Measurements from ENCODE around the gene RIC8A.
A peak's percentile ranks its signal among the peaks of the same experiment; 100 is the strongest.
"Not testable (repeated sequence)": the region's sequence is repeated elsewhere in the genome, so short reads cannot be mapped to it uniquely, and the experiment has no call there.

Gene RIC8A

DNA sequence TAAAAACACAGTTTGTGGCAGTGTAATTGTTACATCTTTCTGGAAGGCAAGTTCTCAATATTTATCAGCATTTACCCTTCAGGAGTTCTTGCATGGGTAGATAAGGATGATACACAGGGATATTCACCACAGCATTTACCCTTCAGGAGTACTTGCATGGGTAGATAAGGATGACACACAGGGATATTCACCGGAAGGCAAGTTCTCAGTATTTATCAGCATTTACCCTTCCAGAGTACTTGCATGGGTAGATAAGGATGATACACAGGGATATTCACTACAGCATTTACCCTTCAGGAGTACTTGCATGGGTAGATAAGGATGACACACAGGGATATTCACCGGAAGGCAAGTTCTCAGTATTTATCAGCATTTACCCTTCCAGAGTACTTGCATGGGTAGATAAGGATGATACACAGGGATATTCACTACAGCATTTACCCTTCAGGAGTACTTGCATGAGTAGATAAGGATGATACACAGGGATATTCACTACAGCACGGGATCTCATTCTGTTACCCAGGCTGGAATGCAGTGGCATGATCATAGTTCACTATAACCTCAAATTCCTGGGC lies 13.2 kb downstream of the RIC8A start:
- DNase-seq, result not testable (repeated sequence)

DNA sequence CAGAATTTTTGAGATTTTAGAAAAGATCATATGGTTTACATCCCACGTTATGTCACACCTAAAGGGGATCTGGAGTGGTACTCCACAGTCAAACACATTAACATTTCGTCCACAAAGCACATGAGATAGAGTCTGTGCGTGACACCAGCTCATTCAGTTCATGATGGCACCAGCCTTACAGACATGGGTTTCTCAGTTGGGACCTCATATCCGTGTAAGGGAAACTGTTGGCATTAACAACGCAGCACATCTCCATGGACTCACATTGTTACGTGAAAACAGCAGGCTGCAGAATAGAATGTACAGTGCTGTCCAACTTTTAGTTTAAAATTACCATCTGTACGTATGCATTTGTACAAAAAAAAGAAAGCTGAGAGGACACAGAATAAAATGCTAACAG lies 14.0 kb downstream of the RIC8A start:
- no peak for DNase-seq

DNA sequence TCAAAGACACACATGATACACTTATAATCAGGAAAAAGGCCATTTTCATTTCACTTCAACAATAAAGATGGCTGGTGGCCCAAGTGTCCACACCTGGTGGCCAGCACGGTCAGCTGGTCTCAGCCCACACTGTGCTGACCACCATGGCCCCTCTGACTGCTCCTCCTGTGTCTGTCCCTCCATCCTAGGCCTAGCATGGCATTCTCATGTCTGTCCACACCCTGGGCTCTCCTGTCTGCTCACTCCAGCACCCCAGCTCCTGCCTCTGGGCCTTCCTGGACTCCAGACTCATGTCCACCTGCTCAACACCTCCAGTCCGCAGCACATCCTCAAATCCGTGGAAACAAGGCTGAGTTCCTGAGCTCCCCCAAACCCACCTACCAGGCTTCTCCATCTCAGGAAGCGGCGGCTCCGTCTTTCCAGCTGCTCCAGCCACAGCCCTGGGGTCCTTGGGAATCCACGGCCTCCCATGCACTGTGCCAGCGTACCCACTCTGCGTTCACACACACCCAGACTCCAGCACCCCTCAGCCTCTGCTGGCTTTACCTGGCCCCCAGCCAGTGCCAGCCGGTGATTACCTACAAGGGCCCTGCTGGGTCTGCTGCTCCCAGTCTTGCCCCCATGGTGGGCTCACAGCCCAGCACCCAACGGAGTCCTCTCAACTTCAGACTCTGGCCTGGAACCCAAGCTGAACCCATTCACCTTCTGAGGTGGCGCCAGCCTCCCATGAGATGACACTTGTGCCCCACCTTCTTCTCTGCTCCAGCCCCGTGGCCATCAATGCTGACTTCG lies 14.7 kb downstream of the RIC8A start:
- DNase-seq, result no peak

DNA sequence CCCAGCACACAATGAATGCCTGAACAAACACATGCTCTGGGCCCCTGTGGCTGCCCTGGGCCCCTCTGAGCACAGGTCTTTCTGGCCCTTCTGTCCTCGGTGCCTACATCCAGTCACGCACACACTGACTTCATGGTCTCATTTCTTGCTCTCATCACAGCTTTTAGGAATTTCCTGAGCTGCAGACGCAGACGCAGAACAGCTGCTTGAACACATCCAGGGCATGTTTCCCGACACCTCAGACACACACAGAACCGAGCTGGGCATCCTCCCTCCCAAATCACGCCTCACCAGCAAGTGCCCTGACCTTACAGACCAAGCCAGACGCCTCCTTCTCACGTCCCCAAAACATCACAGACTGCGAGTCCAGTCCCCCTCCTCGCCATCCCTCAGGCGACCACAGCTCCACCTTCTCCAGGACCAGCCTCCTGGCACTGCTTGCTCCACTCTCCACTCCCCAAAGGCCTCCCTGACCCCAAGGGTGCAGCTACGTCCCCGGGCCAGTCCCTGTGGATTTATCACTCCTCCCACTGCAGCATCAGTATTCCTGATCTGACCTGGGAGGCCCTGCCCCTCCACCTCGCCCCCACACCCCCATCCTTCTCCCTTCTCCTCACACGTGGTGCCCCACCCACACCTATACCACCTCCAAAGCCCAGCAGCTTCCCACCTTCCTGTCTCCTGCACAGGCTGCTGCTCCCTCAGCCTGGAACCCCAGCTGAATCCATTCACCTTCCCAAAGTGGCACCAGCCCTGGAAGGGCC lies 15.7 kb downstream of the RIC8A start:
- DNase-seq, result no peak

DNA sequence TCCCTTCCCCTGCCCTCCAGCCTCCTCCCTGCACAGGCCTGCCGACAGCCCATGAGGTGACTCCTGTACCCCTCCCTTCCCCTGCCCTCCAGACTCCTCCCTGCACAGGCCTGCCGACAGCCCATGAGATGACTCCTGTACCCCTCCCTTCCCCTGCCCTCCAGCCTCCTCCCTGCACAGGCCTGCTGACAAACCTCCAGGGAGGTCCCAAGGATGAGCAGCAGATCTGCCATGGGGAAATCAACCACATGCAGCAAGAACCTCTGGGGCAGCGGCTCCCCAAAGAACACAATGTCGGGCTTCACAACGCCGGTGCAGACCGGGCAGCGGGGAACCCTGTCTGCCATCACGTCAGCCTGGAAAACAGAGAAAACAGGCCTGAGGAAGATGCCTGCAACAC lies 16.4 kb downstream of the RIC8A start:
- DNase-seq, result no peak

DNA sequence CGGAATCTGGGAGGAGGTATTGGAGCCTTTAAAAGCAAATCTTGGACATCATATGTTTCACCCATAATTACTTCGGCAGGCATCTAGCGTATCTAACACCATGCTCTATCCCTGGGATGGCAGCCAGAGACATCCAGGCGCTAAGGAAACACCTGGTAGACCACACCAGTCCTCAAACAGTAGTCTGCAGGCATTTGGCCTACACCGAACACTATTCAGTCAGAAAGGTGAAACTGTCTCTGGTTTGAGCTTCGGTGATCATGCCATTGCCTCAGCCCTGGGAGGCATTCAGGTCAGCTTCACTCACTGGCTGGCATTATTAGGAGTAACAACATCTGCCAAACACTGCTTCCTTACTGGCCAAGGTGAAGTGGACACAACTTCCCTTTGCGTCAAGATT lies 16.9 kb downstream of the RIC8A start:
- no peak for DNase-seq

DNA sequence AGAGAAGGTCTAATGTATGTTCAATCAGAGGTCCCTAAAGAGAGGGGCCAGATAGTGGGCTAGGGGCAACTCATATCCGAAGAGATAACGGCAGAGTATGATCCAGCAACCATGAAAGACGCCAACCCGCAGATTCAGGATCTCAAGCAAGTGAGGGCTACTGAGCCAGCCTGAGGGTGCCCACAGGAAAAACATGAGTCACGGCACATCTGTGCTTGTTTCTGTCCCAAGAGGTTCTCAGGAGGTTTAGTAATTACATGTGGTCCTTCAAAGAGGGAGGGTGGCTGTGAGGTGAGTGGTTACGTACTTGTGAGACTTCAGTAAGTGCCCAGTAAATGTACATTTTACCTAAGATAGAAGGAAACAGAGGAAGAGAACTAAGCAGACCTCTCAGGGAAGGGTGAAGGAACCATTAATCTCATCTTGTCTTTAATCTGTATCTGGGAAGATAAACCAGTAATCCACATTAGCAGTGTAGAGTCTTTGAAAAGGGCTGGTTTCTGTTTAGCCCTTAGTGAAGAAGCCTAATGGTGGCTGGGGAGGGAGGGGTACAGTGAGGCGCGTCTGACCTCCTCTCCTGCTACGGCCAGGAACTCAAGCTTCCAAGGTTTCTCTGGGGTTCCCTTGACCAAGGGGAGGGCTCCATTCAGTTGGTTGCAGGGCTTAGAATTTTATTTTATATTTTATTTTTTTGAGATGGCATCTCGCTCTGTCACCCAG lies 18.4 kb downstream of the RIC8A start:
- no peak for DNase-seq

DNA sequence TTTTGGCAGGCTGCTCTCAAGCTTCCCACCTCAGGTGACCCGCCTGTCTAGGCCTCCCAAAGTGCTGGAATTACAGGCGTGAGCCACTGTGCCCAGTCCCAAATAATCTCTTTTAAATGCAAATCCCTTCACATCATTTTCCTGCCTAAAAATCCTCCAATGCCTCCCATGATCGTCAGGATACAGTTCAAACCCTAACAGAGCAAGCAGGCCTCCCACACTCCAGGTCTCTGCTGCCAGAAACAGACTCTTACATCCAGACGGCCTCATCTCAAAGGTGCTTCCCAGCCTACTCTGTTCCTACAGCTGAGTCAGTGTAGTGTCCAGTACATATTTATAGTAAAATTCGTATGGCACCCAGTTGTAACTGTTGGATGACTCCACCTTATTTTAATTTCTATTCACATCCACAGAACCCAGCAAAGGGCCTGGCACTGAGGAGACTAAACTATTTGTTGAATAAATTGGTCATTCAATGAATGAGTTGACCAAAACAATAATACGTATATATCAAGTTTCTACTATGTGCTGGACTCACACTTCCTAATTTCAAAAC lies 20.4 kb downstream of the RIC8A start:
- no peak for DNase-seq

DNA sequence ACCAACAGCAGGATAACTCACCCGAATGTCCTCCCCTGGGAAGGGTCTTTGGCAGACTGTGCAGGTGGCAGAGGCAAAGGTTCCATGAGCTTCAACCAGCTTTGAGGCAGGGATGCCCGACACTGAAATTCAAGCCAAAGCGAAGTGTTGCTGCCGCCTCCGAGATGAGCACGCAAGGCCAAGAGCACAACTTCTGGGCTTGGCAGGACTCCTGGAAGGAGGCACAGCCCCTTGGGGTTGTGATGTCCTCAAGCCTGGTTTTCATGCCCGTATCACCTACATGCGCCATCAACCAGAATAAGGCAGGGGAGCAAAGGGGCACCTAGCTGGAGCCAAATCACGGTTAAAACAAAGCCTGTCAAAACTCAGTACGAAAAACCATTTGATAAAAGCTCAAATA lies 22.9 kb downstream of the RIC8A start:
- DNase-seq, result no peak

DNA sequence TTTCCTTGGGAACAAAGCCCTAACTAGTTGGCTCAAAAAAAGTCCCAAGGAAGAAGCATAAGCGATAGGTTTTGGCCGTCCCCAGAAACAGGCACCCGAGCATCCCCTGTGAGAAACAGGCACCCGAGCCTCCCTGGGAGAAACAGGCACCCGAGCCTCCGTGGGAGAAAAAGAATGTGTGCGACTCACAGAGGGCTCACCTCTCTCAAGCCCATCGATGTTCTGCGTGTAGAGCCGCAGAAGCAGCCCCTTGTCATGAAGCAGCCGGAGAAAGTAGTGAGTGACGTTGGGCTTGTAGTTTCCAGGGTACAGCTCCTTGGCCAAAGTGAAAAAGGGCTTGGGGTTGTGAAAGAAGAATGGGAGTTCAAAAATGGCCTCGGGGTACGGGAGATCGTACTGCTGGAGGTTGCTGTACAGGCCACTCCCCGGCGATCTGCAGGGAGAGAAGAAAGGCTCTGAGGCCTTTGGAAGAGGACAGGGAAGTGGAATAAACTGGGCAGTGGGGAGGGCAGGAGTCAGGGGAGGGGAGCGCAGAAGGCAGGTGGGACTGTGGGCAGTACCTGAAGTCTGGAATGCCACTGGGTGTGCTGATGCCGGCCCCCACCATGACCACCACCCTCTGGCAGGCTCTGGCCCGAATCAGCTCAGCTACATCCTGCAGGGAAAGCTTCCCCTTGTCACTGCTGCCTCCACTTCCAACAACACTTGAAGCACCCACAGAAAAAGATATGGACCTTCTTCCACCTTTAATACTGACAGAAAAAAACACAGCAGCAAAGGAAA lies 25.5 kb downstream of the RIC8A start:
- DNase-seq, result no peak

DNA sequence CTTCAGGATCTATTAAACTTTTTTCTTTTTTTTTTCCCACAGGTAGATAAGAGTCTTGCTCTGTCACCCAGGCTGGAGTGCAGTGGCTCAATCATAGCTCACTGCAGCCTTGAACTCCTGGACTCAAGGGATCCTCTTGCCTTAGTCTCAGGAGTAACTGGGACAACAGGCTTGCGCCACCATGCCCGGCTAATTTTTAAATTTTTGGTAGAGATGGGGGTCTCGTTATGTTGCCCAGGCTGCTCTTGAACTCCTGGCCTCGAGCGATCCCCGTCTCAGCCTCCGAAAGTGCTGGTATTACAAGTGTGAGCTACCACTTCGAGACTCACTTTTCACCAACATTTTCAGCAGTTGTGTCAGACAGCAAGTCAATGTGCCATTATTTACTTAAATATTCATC lies 27.7 kb downstream of the RIC8A start:
- no peak for DNase-seq

DNA sequence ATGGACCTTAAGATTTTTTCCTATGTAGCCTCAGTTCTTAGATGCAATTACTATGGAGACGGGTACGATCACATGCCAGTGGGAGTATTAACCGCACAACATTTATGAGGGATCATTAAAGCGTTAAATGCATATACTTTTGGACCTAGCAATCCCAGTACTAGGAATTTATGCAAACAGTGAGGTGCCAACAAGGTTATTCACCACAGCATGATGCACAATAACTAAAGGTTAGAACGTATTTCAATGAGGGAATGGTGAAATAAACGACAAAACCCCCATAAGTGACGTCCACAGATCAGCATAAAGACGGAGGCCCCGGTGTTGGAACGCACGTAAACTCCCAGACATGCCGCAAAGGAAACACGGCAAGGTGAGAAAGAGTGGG lies 28.1 kb downstream of the RIC8A start:
- DNase-seq, result peak in 4 of 5 experiments; percentile 52 to 93 (median 60)

DNA sequence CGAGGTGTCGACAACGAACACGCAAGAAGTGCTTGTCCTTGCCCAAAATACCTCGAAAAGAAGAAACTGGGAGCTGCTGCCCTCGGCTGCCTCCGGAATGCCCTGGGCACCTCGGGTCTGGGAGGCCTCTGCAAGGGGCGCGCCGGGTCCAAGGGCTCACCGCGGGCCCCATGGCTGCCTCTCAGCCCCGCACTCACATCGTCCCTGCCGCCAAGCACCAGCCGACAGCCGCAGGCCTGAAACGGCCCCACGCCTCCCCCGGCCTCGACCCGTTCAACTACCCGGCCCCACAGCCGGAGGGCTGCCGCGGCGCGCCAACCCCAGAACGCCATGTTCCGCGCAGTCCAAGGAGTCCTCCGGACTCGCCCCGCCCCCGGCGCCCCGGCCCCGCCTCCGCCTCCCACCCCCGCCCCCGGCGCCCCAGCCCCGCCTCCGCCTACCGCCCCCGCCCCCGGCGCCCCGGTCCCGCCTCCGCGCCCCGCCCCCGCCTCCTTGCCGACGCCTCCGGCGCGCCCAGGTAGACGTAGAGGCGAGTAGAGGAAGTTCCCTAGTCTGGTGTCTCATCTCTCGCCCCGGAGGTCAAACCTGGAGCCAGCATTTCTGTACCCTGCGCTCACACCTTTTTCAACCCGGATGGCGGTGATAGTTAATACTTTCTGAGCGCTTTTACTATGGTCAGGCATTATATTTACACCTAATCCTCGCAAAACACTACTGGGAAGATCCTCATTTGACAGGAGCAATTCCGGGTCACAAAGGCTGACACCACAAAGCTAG lies 28.7 kb downstream of the RIC8A start, which contains the start of gene SIRT3:
Gene SIRT3 (minus strand): TSS at position 346 of the 777 bp plus-strand sequence. CDS start 14 bp downstream, at position 332.
- peak; percentile 61 to 92 (median 84) for DNase-seq

DNA sequence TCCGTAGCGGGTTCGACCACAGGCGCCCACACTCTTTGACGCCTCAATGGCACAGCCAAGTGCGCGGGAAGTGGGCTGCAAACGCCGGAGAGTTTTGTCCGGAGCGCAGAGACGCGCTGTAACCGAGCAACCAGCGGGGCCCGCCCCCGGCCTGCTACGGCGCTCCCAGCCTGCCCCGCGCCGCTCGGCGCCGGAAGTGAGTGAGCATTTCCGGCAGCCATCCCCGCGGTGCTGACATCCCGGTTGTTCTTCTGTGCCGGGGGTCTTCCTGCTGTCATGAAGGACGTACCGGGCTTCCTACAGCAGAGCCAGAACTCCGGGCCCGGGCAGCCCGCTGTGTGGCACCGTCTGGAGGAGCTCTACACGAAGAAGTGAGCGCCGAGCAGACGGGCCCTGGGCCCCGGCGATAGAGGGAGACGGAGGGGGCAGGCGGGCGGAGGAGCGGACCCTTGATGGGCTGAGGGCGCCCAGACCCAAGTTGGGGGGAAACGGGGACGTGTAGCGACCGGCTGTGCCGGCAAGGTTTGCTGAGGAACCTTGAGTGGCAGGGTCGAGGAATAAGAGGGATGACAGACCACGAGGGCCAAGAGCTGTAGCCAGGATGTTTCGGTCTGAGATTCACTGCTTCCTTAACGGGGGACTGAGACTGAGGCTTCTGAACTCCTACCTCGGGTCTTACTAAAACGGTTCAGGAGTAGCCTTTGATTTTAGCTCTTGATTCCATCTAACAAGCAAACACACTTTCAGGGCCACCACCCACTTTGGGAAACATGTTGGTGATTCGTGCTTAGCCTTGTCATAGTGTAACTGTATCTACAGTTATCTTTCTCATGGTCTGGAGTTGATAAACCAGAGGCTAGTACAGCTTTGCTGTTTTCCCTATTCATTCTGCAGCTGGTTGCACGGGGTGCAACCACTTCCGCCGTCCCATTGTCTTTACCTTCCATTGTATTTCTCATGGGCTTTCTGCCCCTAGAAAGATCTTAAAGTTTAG lies 29.6 kb downstream of the RIC8A start, which contains the start of gene PSMD13:
Gene PSMD13 (plus strand): TSS at position 203 of the 994 bp plus-strand sequence. CDS start 74 bp downstream, at position 277.
- peak; percentile 74 to 92 (median 84) for DNase-seq

DNA sequence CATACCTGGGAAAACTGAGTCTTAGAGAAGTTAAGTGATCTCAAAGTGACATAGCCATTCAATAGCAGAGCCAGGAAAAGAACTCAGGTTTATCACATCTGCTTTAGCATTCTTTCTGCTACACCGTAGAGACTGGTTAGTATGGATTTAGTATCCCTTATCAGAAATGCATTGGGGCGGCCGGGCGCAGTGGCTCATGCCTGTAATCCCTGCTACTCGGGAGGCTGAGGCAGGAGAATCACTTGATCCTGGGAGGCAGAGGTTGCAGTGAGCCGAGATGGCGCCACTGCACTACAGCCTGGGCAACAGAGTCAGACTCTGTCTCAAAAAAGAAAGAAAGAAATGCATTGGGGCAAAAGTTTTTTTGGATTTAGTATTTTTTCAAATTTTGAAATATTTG lies 30.8 kb downstream of the RIC8A start:
- not testable (repeated sequence) for DNase-seq

DNA sequence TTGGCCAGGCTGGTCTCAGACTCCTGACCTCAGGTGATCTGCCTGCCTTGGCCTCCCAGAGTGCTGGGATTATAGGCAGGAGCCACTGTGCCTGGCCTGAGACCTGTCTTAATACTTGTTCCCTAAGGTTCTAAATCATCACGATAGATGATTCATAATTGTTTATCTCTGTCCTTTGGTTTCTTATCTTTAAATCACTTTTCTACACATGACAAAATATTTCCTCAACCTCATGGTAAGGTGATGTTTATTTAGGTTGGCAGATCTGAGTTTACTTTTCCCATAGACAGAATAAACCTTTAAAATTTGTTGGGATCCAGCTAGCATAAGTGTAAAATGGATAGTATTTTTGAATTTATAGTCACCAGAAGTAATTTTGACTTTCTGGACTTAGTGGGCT lies 32.8 kb downstream of the RIC8A start:
- DNase-seq, result peak in 1 of 5 experiments; percentile 27

DNA sequence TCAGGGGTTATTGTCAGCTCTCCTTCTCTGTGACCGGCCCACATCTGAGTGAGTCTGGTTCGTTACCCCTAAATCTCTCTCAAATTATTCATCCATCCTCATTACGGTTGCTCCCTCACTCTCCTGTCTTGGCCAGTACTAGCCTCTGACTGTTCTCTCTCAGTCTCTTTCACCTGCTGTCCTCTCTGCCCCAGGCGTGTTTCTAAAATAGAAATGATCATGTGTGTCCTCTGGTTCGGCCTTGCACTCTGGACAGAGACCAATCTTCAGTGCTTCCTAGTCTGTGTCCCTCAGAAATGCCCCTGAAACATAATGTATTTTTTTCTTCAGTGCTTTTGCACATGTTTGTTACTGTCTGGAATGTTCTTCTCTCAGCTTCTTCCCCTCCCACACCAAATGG lies 34.1 kb downstream of the RIC8A start:
- DNase-seq, result no peak

DNA sequence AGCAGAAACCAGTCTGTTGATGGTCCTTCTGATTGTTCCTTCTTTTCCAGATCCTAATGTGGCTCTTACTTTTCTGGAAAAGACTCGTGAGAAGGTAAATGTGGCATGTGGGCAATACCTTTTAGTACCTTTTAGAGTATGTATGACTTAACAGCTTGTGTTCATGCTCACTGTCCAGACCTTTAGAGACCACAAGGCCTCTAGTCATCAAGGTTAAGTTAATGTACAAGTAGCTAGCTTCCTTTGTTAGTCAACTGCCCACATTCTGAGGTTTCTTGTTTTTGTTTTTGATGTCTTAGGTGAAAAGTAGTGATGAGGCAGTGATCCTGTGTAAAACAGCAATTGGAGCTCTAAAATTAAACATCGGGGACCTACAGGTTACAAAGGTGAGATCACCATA lies 36.9 kb downstream of the RIC8A start:
- peak in 1 of 5 experiments; percentile 35 for DNase-seq

DNA sequence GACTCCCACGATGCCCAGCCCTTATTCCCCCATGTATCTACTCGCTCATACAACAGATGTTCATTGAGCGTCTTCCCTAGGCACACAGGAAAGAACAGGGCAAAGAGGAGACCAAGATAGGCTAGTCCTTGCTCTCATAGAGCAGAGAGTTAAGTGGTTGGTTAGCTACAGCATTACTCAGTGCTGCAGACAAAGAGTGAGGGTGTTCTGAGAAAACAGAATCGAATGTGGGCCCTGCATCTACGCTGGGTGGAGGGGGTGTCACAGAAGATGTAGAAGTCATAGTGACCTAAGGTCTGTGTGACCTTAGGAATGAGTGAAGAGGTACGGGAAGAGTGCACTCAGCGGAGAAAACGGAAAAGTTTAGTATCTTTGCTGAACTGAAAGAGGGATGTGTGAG lies 41.6 kb downstream of the RIC8A start:
- no peak for DNase-seq

DNA sequence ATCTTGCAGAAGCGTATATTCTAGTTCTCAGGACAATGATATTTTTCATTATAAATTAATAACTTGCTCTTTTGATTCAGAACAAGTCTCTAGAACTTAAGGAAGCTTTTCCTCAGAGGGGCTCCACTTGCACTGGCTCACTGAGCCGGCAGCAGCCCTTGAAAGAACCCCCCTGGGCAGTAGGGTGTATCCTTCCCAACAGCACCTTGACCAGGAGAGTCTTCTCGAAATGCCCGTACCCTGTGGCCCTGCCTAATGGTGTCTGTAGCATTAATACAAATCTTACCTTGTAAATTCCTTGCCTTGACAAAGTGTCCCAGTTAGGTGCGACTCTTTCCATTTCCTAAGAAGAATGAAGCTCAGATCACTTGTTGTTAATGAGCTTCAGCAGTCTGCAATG lies 42.8 kb downstream of the RIC8A start:
- DNase-seq, result no peak
